Measurements from ENCODE around the gene BHLHE23.

The BHLHE23 gene

GRCh38 chr20:63000036-63000435 is 6.7 kb downstream of the BHLHE23 start:
- TF ChIP-seq, protein P1, sequence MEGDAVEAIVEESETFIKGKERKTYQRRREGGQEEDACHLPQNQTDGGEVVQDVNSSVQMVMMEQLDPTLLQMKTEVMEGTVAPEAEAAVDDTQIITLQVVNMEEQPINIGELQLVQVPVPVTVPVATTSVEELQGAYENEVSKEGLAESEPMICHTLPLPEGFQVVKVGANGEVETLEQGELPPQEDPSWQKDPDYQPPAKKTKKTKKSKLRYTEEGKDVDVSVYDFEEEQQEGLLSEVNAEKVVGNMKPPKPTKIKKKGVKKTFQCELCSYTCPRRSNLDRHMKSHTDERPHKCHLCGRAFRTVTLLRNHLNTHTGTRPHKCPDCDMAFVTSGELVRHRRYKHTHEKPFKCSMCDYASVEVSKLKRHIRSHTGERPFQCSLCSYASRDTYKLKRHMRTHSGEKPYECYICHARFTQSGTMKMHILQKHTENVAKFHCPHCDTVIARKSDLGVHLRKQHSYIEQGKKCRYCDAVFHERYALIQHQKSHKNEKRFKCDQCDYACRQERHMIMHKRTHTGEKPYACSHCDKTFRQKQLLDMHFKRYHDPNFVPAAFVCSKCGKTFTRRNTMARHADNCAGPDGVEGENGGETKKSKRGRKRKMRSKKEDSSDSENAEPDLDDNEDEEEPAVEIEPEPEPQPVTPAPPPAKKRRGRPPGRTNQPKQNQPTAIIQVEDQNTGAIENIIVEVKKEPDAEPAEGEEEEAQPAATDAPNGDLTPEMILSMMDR (IDR thresholded peaks at IDR 0.05; ENCODE audit: low read length): no peak
- TF ChIP-seq EZH2phosphoT487 (IDR thresholded peaks at IDR 0.05; ENCODE audit: low read length) (no peak), EZH2 (optimal IDR thresholded peaks at IDR 0.05; ENCODE audit: low read depth, low read length) (no peak)
- DNase-seq: no peak
- Histone ChIP-seq H4K20me1 (ENCODE audit: insufficient read depth, low read length) (no peaks in the 10 kb centered on the region), H3K27ac (ENCODE audit: low read length) (no peak overlapping the region), H3K9me2 (replicated peaks; ENCODE audit: insufficient read depth, low read length) (no peaks in the 10 kb centered on the region), H3K9me3 (replicated peaks; ENCODE audit: insufficient read depth, low read length) (no peaks in the 10 kb centered on the region), H3K4me2 (ENCODE audit: low read depth, low read length) (no peak overlapping the region), H3K79me2 (ENCODE audit: low read length) (no peaks in the 10 kb centered on the region), H3K4me3 (ENCODE audit: low read length) (no peak overlapping the region), H3K4me1 (ENCODE audit: low read length) (no peaks in the 10 kb centered on the region), H3K9ac (ENCODE audit: low read length) (no peak overlapping the region), H3K36me3 (replicated peaks; ENCODE audit: insufficient read depth, low read length) (no peaks in the 10 kb centered on the region), H2AFZ (ENCODE audit: low read length) (no peak overlapping the region), H3K27me3 (replicated peaks; ENCODE audit: insufficient read depth, low read length) (peaks cover 98% of the 10 kb centered on the region), H3F3A (ENCODE audit: insufficient read depth, low read length) (no peaks in the 10 kb centered on the region)

- H3K36me3 ChIP-seq (replicated peaks; ENCODE audit: insufficient read depth, low read length): no peaks in the 10 kb centered on the region
- DNase-seq: no peak
- TF ChIP-seq, protein P1 (IDR thresholded peaks at IDR 0.05; ENCODE audit: low read length): no peak
- TF ChIP-seq EZH2phosphoT487 (IDR thresholded peaks at IDR 0.05; ENCODE audit: low read length) (no peak), EZH2 (optimal IDR thresholded peaks at IDR 0.05; ENCODE audit: low read depth, low read length) (no peak)
- no peaks in the 10 kb centered on the region for H3K79me2 ChIP-seq (ENCODE audit: low read length)
- no peak overlapping the region for H2AFZ ChIP-seq (ENCODE audit: low read length)
- no peaks in the 10 kb centered on the region for H4K20me1 ChIP-seq (ENCODE audit: insufficient read depth, low read length)
- no peak overlapping the region for H3K4me3 ChIP-seq (ENCODE audit: low read length)
- H3K9me2 ChIP-seq (replicated peaks; ENCODE audit: insufficient read depth, low read length): no peaks in the 10 kb centered on the region
- H3K9ac ChIP-seq (ENCODE audit: low read length): no peak overlapping the region
- H3K9me3 ChIP-seq (replicated peaks; ENCODE audit: insufficient read depth, low read length): no peaks in the 10 kb centered on the region
- H3K27ac ChIP-seq (ENCODE audit: low read length): no peak overlapping the region
- H3K27me3 ChIP-seq (replicated peaks; ENCODE audit: insufficient read depth, low read length): peaks cover 98% of the 10 kb centered on the region
- H3F3A ChIP-seq (ENCODE audit: insufficient read depth, low read length): no peaks in the 10 kb centered on the region
- H3K4me2 ChIP-seq (ENCODE audit: low read depth, low read length): no peak overlapping the region
- H3K4me1 ChIP-seq (ENCODE audit: low read length): no peaks in the 10 kb centered on the region
Observed at GRCh38 chr20:62999580-62999979, 7.2 kb downstream of the BHLHE23 start.

GRCh38 chr20:62998449-62998848 is 8.3 kb downstream of the BHLHE23 start:
- DNase-seq: no peak
- TF ChIP-seq EZH2 (optimal IDR thresholded peaks at IDR 0.05; ENCODE audit: low read depth, low read length): no peak
- TF ChIP-seq, protein P1 (IDR thresholded peaks at IDR 0.05; ENCODE audit: low read length): no peak
- TF ChIP-seq EZH2phosphoT487 (IDR thresholded peaks at IDR 0.05; ENCODE audit: low read length): no peak
- Histone ChIP-seq H3K9me3 (replicated peaks; ENCODE audit: insufficient read depth, low read length) (no peaks in the 10 kb centered on the region), H4K20me1 (ENCODE audit: insufficient read depth, low read length) (no peaks in the 10 kb centered on the region), H3F3A (ENCODE audit: insufficient read depth, low read length) (no peaks in the 10 kb centered on the region), H3K79me2 (ENCODE audit: low read length) (no peaks in the 10 kb centered on the region), H3K9me2 (replicated peaks; ENCODE audit: insufficient read depth, low read length) (no peaks in the 10 kb centered on the region), H3K4me1 (ENCODE audit: low read length) (no peaks in the 10 kb centered on the region), H3K27me3 (replicated peaks; ENCODE audit: insufficient read depth, low read length) (peaks cover 96% of the 10 kb centered on the region), H3K27ac (ENCODE audit: low read length) (no peak overlapping the region), H3K9ac (ENCODE audit: low read length) (no peak overlapping the region), H3K4me3 (ENCODE audit: low read length) (no peak overlapping the region), H3K36me3 (replicated peaks; ENCODE audit: insufficient read depth, low read length) (no peaks in the 10 kb centered on the region), H2AFZ (ENCODE audit: low read length) (no peak overlapping the region), H3K4me2 (ENCODE audit: low read depth, low read length) (no peak overlapping the region)

Data from MM.1S (cell line).